ENCODE data around the gene CELSR3. TPM values are rescaled to one million over a fixed set of nuclear protein-coding genes. Genes with fewer than 3 reads are reported as not detected.

The CELSR3 gene
- total RNA-seq, 1 experiment from 2014 or later, result 1.1 TPM

DNA sequence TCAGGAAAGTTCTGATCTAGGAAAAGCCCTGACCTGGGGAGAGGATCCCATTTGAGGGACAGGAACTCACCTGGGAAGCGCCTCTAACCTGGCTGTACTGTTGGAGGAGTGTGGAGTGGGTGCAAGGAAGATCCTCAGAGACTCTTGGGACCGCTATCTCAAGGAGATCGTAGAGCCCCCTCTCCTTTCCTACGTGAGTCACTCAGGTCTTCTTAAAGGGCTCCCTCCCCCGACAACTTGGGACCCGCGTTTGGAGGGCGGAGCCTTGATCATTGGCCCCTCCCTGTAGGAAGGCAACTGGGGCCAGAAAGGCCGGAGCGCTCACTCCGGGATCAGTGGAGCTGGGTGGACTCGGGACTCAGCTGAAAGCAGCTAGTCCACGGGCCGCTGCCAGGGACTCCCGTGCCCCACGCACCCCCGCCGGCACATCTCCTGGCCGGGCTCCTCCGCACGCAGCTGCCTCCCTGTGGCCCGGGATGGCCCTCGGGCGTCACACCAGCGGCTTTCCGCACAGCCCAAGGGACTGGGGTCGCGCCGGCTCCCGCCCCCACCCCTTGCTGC, 27.9 kb downstream of the CELSR3 start:
- CTCF ChIA-PET, result interaction anchor here (0.6 to 1.4 kb wide), 6 partner anchors 29 to 132 kb away, joined by 3 to 6 read pairs (median 4); partner anchors contain the start of genes PFKFB4 and UCN2
- Histone ChIP-seq H3K27me3 (ENCODE audit: low read length) (no peaks in the 10 kb centered on the region), H3K27ac (ENCODE audit: low read length) (no peak overlapping the region; the same call in 1 of the 2 replicates), H2AFZ (ENCODE audit: low read length) (peak overlapping the region; percentile 90), H3K4me3 (ENCODE audit: low read length) (peak overlapping the region; percentile 90), H3K4me1 (ENCODE audit: insufficient read depth, low read length) (peaks cover 26% of the 10 kb centered on the region), H3K79me2 (ENCODE audit: low read length) (peaks cover 22% of the 10 kb centered on the region), H3K9me2 (replicated peaks; ENCODE audit: low read length) (no peaks in the 10 kb centered on the region), H3K36me3 (ENCODE audit: low read depth, low read length) (peaks cover 10% of the 10 kb centered on the region), H4K20me1 (ENCODE audit: low read length) (no peaks in the 10 kb centered on the region), H3K9ac (ENCODE audit: low read length) (peak overlapping the region; percentile 83), H3F3A (ENCODE audit: low read length, unreplicated experiment) (no peaks in the 10 kb centered on the region), H3K4me2 (ENCODE audit: low read length) (peak overlapping the region; percentile 99), H3K9me3 (ENCODE audit: low read length) (no peaks in the 10 kb centered on the region)
- TSS peak; percentile 45 for BruUV-seq (replicated peaks)
- peak; percentile 52 for ATAC-seq
- DNase-seq, result peak; percentile 53
- TF ChIP-seq EZH2 (IDR thresholded peaks at IDR 0.05; ENCODE audit: low read length, unreplicated experiment), result no peak
- no peak for TF ChIP-seq CTCF (conservative IDR thresholded peaks at IDR 0.05; ENCODE audit: low read depth, low read length)
- no peak for TF ChIP-seq EZH2phosphoT487 (IDR thresholded peaks at IDR 0.05; ENCODE audit: borderline replicate concordance, low read length)
- intact Hi-C loops (cut with micrococcal nuclease), result loop anchor here (1.0 to 2.0 kb wide), 4 partner anchors 25 to 78 kb away; partner anchors contain the start of genes NCKIPSD, PFKFB4 and UQCRC1
- POLR2A ChIA-PET (ENCODE audit: unreplicated experiment), result interaction anchor here (0.5 to 0.8 kb wide), 3 partner anchors 10 to 460 kb away, joined by 3 to 4 read pairs (median 3); no protein-coding TSS in a partner anchor

DNA sequence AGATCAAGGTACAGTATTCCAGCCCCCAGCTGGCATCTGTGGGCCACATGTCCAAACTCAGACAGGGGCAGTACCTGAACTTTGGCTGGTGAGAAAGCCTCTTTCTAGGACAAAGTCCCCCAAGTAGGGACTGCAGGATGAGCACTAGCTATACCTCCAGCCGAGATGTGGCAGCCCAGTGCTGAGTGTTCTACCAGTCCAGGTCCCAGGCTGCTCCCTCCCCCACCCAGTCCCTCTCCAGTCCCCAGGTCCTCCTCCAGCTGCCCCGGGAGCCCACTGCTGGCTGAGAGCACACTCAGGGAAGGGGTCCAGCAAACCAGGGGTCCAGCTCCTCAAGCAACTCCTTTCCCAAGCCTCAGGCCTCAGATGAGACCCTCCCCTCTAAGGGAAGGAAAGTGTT, 28.9 kb downstream of the CELSR3 start:
- Histone ChIP-seq H3K9me3 (ENCODE audit: low read length) (no peaks in the 10 kb centered on the region), H3K4me1 (ENCODE audit: insufficient read depth, low read length) (peaks cover 26% of the 10 kb centered on the region), H3K4me2 (ENCODE audit: low read length) (peak overlapping the region; percentile 99), H4K20me1 (ENCODE audit: low read length) (no peaks in the 10 kb centered on the region), H3F3A (ENCODE audit: low read length, unreplicated experiment) (no peaks in the 10 kb centered on the region), H2AFZ (ENCODE audit: low read length) (no peak overlapping the region), H3K4me3 (ENCODE audit: low read length) (peak overlapping the region; percentile 90), H3K27ac (ENCODE audit: low read length) (no peak overlapping the region), H3K27me3 (ENCODE audit: low read length) (no peaks in the 10 kb centered on the region), H3K79me2 (ENCODE audit: low read length) (peaks cover 22% of the 10 kb centered on the region), H3K36me3 (ENCODE audit: low read depth, low read length) (peaks cover 10% of the 10 kb centered on the region), H3K9ac (ENCODE audit: low read length) (no peak overlapping the region), H3K9me2 (replicated peaks; ENCODE audit: low read length) (no peaks in the 10 kb centered on the region)
- no TSS peak for BruUV-seq (replicated peaks)
- ATAC-seq (no peak), DNase-seq (no peak)
- ChIA-PET CTCF (no interaction called here), POLR2A (ENCODE audit: unreplicated experiment) (no interaction called here)
- TF ChIP-seq EZH2phosphoT487 (IDR thresholded peaks at IDR 0.05; ENCODE audit: borderline replicate concordance, low read length) (no peak), CTCF (conservative IDR thresholded peaks at IDR 0.05; ENCODE audit: low read depth, low read length) (no peak), EZH2 (IDR thresholded peaks at IDR 0.05; ENCODE audit: low read length, unreplicated experiment) (no peak)
- intact Hi-C loops (cut with micrococcal nuclease), result loop anchor here (2.0 kb wide), 2 partner anchors 51 to 77 kb away; partner anchors contain the start of genes NCKIPSD and PFKFB4

- CTCF ChIA-PET, result no interaction called here
- TF ChIP-seq EZH2 (IDR thresholded peaks at IDR 0.05; ENCODE audit: low read length, unreplicated experiment), result no peak
- no peak for TF ChIP-seq EZH2phosphoT487 (IDR thresholded peaks at IDR 0.05; ENCODE audit: borderline replicate concordance, low read length)
- TF ChIP-seq CTCF (conservative IDR thresholded peaks at IDR 0.05; ENCODE audit: low read depth, low read length), result no peak
Observed at GRCh38 chr3:48633256-48633655, 29.4 kb downstream of the CELSR3 start.

More at GRCh38 chr3:48633256-48633655, 29.4 kb downstream of the CELSR3 start:
- H3K4me3 ChIP-seq (ENCODE audit: low read length), result no peak overlapping the region
- H3K27ac ChIP-seq (ENCODE audit: low read length), result no peak overlapping the region
- BruUV-seq (replicated peaks), result no TSS peak
- POLR2A ChIA-PET (ENCODE audit: unreplicated experiment), result no interaction called here
- no peak overlapping the region for H2AFZ ChIP-seq (ENCODE audit: low read length)
- ATAC-seq (no peak), DNase-seq (no peak)
- intact Hi-C loops (cut with micrococcal nuclease), result no loop called here
- no peaks in the 10 kb centered on the region for H3K9me2 ChIP-seq (replicated peaks; ENCODE audit: low read length)
- no peak overlapping the region for H3K4me2 ChIP-seq (ENCODE audit: low read length)
- H3K9ac ChIP-seq (ENCODE audit: low read length), result no peak overlapping the region
- peaks cover 26% of the 10 kb centered on the region for H3K4me1 ChIP-seq (ENCODE audit: insufficient read depth, low read length)
- H4K20me1 ChIP-seq (ENCODE audit: low read length), result no peaks in the 10 kb centered on the region
- H3K79me2 ChIP-seq (ENCODE audit: low read length), result peaks cover 22% of the 10 kb centered on the region
- no peaks in the 10 kb centered on the region for H3K27me3 ChIP-seq (ENCODE audit: low read length)
- H3K36me3 ChIP-seq (ENCODE audit: low read depth, low read length), result peaks cover 10% of the 10 kb centered on the region
- no peaks in the 10 kb centered on the region for H3K9me3 ChIP-seq (ENCODE audit: low read length)
- H3F3A ChIP-seq (ENCODE audit: low read length, unreplicated experiment), result no peaks in the 10 kb centered on the region

All from PC-3 (cell line).